Brain microvascular endothelial cell (primary cell): ENCODE measurements around the gene ARHGEF12.

Source experiments
- DNase-seq: peaks from one replicate; pipeline ENCODE4 v3.0.0-alpha.2; 2020
- H3K27ac ChIP-seq: fragments of 250-450 bp; sonication (Bioruptor Pico); 2 replicates; pipeline ENCODE4 v1.5.1; 2020; ENCODE audit warnings: mild to moderate bottlenecking, moderate library complexity
- H3K27me3 ChIP-seq: fragments of 250-450 bp; sonication (Bioruptor Pico); replicated peaks from 2 replicates; pipeline ENCODE4 v1.5.1; 2020; ENCODE audit warnings: mild to moderate bottlenecking
- H3K36me3 ChIP-seq: fragments of 250-450 bp; sonication (Bioruptor Pico); replicated peaks from 2 replicates; pipeline ENCODE4 v1.5.1; 2020; ENCODE audit warnings: mild to moderate bottlenecking
- H3K4me3 ChIP-seq: 2 replicates; pipeline ENCODE4 v1.5.1; 2011; ENCODE audit warnings: low read depth, mild to moderate bottlenecking, control low read depth, low read length, moderate library complexity
- in situ Hi-C: cut with HindIII; loops from 2 replicates; pipeline ENCODE4 v1.10.0; 2017; ENCODE audit warnings: low sequenced_read_pairs, low pct_ligation_motif_present
- TF ChIP-seq, protein P1 (sequence below): IDR thresholded peaks from 2 replicates; pipeline ENCODE4 v1.5.1; 2011; ENCODE audit warnings: low read depth, mild to moderate bottlenecking, moderate library complexity, low read length, control low read depth, inconsistent platforms; ENCODE audit errors: missing control alignments

Gene ARHGEF12

DNA sequence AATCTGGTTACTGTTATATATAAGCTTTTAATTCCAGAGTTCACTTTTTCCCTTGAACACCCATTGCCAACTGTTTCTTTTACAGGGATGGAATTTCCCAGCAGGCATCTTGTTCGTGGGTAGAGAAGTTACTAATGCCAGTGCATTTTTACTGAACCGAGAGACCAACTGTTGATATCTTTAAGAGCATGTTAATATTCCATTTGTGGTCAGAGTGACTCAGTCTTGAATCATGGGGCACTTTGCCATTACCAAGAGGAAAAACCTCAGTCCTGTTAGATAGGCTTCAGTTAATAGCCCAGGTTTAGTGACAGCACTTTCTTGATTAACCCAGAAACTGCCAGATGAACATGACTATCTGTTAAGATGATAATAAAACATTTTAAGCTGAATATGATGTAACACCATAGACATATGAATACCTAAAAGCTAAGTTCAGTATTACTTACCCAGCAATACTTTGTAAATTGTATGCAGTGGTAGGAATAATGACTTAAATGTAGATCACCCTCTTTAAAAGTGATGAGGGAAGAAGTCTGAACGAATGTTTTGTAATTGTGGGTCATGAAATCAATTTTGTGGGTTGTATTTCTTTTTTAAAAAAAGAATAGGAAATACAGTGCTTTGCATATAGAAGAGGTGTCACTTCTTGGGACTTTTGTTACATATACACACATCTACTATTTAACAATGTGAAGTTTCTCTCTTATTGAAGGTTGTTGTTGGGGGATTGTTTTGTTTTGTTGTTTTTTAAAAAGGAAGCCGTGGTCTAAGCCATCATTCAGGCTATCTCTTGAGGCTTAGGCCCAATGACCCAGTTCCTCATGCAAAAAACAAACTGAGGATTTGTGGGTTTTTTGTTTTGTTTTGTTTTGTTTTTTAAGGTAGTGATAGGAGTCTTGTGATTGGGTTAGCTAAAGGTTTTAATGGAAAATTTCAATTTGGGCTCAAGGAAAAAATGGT, 96.1 kb downstream of the ARHGEF12 start:
- DNase-seq = peak; percentile 99
- Histone ChIP-seq H3K36me3 (no peaks in the 10 kb centered on the region), H3K27ac (peak overlapping the region; percentile 79), H3K27me3 (no peaks in the 10 kb centered on the region), H3K4me3 (no peak overlapping the region)
- in situ Hi-C loops = no loop called here
- TF ChIP-seq, protein P1, sequence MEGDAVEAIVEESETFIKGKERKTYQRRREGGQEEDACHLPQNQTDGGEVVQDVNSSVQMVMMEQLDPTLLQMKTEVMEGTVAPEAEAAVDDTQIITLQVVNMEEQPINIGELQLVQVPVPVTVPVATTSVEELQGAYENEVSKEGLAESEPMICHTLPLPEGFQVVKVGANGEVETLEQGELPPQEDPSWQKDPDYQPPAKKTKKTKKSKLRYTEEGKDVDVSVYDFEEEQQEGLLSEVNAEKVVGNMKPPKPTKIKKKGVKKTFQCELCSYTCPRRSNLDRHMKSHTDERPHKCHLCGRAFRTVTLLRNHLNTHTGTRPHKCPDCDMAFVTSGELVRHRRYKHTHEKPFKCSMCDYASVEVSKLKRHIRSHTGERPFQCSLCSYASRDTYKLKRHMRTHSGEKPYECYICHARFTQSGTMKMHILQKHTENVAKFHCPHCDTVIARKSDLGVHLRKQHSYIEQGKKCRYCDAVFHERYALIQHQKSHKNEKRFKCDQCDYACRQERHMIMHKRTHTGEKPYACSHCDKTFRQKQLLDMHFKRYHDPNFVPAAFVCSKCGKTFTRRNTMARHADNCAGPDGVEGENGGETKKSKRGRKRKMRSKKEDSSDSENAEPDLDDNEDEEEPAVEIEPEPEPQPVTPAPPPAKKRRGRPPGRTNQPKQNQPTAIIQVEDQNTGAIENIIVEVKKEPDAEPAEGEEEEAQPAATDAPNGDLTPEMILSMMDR = no peak

DNA sequence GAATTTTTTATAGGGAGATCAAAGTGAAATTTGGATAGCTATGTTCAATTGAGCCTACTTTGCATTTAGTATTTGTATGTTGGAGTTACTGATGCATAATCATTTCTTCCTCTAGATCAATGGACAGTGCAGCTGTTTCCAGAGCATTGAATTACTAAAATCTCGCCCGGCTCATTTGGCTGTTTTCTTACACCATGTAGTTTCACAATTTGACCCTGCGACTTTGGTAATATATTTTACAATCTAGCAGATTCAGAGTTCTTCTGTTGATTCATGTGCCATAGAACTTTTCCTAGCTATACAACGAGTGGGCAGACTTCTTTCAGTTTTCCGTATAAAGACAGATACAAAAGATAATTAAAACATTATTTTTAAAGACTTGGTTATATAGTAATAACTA, 105.4 kb downstream of the ARHGEF12 start:
- DNase-seq = no peak
- Histone ChIP-seq H3K4me3 (no peak overlapping the region), H3K36me3 (peaks cover 32% of the 10 kb centered on the region), H3K27me3 (no peaks in the 10 kb centered on the region), H3K27ac (no peak overlapping the region)
- TF ChIP-seq, protein P1 = no peak
- in situ Hi-C loops = no loop called here

DNA sequence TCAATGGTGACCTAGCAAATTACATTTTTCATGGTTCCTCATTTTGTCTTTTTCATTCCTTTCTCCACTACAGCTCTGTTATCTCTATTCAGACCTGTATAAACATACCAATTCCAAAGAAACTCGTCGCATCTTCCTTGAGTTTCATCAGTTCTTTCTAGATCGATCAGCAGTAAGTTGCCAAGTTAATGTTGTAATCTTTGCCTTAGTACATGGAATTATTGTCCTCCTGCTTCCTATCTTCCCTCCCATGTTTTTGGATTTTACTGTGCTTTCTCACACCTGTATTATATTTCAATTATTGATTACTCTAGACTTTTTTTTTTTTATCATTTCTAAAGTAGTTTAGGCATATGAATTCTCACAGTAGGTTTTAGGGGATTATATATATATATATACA, 105.8 kb downstream of the ARHGEF12 start:
- Histone ChIP-seq H3K4me3 (no peak overlapping the region), H3K36me3 (peaks cover 35% of the 10 kb centered on the region), H3K27ac (no peak overlapping the region), H3K27me3 (no peaks in the 10 kb centered on the region)
- TF ChIP-seq, protein P1 = no peak
- no peak for DNase-seq
- in situ Hi-C loops = no loop called here

DNA sequence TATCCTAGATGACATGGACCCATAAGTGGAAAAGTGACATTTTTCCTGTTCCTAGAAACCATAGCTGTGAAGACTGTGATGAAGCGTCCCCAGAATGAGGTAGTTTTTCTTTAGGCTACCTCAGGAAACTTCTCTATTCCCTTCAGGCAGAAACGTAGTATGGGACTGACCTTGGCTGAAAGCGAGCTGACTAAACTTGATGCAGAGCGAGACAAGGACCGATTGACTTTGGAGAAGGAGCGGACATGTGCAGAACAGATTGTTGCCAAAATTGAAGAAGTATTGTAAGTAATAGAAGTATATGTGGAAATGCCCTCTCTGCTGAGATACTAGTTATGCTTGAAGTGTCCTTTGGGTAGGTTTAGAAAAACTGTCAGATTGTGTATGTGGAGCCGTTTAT, 110.6 kb downstream of the ARHGEF12 start:
- Histone ChIP-seq H3K27me3 (no peaks in the 10 kb centered on the region), H3K4me3 (no peak overlapping the region), H3K27ac (no peak overlapping the region), H3K36me3 (peaks cover 56% of the 10 kb centered on the region)
- no peak for DNase-seq
- in situ Hi-C loops = no loop called here
- TF ChIP-seq, protein P1 = no peak

DNA sequence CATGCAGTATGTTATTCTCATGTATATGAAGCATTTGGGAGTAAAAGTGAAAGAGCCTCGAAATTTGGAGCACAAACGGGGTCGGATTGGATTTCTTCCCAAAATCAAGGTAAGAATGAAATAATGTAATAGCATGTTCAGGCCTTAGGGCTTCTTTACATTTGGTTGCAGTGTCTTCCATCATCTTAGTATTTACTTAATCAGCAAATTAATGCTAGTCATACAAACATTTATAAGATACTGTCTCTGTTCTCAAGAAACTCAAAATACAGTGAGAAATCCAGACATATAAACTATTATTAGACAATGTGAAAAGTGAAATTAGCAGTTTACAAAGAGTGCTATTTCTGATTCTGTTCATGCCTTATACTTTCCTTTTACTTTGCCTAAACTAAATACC, 112.0 kb downstream of the ARHGEF12 start:
- H3K27me3 ChIP-seq = no peaks in the 10 kb centered on the region
- H3K4me3 ChIP-seq = no peak overlapping the region
- peaks cover 59% of the 10 kb centered on the region for H3K36me3 ChIP-seq
- TF ChIP-seq, protein P1 = no peak
- H3K27ac ChIP-seq = no peak overlapping the region
- in situ Hi-C loops = no loop called here
- no peak for DNase-seq

DNA sequence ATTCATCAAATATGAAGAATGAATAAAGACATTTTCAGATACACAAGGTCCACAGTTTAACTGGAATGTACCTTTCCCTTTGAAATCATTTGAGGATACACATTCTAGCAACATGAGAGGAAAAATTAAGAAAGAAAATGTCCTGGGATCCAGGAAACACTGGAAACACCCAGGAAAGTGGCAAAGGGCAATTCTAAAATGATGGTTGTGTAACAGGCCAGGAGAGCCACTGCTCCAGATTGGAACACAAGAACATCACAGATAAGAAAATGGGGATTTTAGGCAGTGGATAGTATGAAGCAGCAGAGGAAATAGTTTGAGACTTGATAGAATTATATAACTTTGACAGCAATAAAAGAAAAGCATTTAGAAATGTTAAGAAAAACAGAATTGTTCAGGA, 119.3 kb downstream of the ARHGEF12 start:
- Histone ChIP-seq H3K27me3 (no peaks in the 10 kb centered on the region), H3K36me3 (peaks cover 59% of the 10 kb centered on the region), H3K27ac (no peak overlapping the region), H3K4me3 (no peak overlapping the region)
- in situ Hi-C loops = no loop called here
- no peak for DNase-seq
- TF ChIP-seq, protein P1 = no peak
